GM18517 (cell line): Measurements from ENCODE around the gene SPNS3.

ENCODE experiments used
- ATAC-seq: cut with Tn5 transposase; IDR thresholded peaks from one replicate; pipeline ENCODE4 v1.9.1; 2021; ENCODE audit warnings: mild to moderate bottlenecking, moderate library complexity; ENCODE audit not compliant: unreplicated experiment

The SPNS3 gene

DNA sequence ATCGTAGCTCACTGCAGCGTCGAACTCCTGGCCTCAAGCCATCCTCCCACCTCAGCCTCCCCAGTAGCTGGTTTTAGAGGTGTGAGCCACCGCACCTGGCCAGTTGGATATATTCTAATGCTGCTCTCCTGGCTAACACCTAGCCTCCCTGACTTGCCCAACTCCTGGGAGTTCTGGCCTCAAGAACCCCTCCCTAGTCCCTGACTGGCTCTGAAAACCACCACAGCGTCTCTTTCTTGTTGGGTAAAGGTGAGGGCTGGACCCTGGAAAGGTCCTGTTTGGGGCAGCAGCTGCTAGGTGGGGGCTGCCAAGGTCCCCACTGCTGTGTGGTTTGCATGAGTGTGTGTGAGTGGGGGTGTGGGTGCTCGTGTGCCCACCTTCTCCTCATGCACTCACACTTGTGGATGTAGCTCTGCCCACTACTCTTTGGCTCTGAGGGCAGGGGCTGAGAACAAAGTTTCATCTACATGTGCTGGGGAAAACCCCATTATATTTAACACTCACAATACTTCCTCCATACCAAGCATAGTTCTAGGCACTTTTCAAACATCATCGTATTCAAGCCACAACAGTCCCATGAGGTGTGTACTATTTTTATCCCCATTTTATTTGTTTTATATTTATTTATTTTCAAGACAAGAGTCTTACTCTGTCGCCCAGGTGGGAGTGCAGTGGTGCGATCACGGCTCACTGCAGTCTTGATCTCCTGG is 7.1 kb upstream of the SPNS3 start:
- ATAC-seq = no peak

GRCh38 chr17:4427505-4427904 is 6.2 kb upstream of the SPNS3 start:
- no peak for ATAC-seq

DNA sequence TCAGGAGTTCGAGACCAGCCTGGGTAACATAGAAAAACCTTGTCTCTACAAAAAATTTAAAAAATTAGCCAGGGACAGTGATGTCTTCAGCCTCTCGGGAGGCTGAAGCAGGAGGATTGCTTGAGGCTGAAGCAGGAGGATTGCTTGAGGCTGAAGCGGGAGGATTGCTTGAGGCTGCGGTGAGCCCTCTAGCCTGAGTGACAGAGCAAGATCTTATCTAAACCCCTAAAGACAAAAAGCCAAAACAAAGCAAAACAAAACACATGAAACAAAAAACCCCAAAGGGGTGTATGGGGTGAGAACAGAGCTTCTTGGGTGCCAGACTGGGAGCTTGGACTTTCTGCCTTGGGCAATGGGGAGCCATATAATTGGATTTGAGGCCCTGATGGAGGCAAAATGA is 2.6 kb downstream of the SPNS3 start:
- no peak for ATAC-seq

- ATAC-seq = no peak
These were observed 3.1 kb downstream of the SPNS3 start for GRCh38 chr17:4436846-4437245.

GRCh38 chr17:4438162-4438944 is 4.6 kb downstream of the SPNS3 start:
- no peak for ATAC-seq

DNA sequence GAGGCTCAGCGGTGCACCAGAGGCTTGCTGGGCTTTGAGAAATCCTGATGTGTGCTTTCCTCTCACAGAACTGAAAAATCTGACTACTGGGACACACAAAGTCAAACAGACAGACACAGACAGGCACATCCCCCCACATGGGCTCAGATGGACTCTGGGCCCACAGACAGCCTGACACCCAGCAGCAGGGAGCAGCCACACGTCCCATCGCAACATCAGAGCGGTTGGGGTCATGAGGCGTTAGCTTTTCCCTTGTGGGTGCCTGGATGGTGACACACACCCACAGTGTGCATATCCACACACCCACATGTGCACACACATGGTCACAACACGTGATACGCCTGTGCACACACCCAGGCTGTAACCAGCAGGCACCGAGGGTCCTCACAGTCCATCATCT is 6.3 kb downstream of the SPNS3 start:
- no peak for ATAC-seq

DNA sequence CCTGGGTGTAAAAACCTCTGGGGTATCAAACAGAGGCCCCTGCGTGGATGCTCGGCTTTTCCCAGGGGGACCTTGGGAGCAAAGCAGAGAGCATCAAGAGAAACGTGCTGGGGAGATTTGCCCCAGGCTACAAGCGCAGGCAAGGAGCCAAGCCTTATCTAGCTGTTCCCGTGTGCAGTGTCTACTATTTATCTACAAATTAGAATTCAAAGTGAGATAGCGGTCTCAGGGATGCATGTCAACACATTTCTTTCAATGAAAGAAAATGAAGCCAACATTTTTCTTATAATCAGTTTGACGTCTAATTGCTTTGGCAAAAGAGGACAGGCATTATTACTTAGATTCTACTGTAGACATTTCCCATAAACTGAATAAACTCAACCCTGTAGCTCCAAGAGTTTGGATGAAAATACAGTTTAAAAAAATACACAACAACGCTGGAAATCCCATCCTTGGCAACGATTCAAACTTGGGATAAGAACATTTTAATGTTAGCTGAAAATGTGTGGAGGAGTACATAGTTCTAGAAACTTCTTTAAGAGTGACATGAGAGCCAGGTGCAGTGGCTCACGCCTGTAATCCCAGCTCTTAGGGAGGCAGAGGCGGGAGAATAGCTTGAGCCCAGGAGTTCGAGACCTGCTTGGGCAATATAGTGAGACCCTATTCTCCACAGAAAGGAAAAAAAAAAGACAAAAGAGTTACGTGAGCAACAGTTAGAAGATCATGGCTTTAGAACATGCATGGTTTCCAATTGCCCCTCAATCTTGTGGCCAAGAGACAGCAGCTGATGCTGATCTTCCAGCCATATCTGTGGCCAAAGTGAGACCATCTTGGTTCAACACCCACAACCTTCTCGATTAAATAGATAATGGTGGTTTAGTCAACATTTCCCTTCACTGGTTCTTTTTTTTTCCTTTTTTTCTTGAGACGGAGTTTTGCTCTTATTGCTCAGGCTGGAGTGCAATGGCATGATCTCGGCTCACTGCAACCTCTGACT is 7.2 kb downstream of the SPNS3 start:
- no peak for ATAC-seq

- ATAC-seq = no peak
These were observed 8.8 kb downstream of the SPNS3 start for GRCh38 chr17:4442582-4442981.

DNA sequence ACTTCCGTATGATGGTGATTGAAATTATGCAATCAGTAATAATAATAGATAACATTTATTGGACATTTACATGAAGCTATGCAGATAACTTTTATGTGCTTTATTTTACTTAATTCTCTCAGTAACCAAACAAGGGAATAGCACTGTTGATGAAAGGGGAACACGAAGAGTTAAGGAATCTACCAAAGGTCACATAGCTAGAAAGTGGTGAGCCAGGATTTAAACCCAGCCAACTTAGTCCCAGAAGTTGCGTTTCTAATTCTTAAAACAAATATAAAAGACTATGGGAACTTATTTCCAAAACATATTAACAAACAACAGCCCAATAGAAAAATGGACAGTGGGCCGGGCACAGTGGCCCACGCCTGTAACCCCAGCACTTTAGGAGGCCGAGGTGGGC is 9.7 kb downstream of the SPNS3 start:
- ATAC-seq = no peak

GRCh38 chr17:4444782-4445473 is 11.2 kb downstream of the SPNS3 start:
- ATAC-seq = no peak

GRCh38 chr17:4445731-4446130 is 12.0 kb downstream of the SPNS3 start:
- ATAC-seq = no peak

GRCh38 chr17:4446326-4447071 is 12.8 kb downstream of the SPNS3 start:
- ATAC-seq = no peak

DNA sequence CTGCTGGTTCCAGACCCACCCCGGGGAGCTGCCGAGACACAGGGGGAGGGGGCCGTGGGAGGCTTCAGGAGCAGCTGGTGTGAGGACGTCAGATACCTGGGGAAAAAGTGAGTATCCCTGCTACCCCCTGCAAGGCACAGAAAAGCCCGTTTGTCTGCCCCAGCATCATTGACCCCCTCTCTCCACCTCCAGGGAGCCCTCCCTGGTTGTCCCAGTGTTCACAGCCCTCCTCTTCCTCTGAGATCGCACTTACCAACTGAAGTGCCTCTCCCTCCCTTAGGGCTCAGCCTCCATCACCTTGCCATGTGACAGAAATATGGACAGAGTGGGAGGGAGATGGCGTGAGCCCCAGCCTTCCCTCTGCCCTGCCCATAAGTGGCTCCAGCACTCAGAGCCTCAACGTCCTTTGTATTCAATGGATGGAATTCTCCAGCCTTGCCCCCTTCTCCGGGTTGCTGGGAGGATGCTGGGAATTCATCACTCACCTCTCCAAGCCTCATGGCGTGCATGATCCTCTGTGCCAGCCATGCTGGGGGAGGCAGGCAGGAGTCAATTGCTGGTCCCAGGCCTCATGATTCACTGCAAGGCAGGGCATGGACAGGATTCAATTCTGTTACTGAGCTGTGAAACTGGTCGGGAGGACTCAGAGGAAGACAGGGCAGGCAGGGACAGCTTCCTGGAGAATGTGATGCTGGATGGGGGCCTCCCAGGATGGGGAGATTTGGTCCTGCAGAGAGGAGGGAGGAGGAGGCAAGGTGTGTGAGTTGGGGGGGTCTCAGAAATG is 14.6 kb downstream of the SPNS3 start:
- no peak for ATAC-seq

GRCh38 chr17:4449736-4450135 is 16.0 kb downstream of the SPNS3 start:
- ATAC-seq = no peak

DNA sequence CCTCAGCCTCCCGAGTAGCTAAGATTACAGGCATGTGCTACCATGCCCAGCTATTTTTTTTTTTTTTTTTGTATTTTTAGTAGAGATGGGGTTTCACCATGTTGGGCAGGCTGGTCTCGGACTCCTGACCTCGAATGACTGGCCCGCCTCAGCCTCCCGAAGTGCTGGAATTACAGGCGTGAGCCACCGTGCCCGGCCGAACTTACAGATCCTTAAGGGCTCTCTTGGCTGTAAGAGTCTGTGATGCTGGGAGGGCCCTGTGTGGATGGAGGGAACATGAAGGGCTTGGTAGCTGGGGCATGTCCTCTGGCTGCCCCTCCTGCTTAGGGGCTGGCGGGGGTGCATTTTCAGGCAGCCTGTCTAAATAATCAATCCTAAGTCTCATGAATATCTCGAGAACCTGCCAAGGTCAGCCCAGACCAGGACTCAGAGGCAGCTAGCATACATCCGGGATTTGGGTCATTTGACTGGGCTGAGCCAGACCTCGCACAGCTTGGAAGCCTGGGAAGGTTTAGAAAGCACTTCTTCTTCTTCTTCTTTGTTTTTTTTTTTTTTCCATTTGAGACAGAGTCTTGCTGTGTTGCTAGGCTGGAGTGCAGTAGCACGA is 17.1 kb downstream of the SPNS3 start:
- ATAC-seq = no peak

DNA sequence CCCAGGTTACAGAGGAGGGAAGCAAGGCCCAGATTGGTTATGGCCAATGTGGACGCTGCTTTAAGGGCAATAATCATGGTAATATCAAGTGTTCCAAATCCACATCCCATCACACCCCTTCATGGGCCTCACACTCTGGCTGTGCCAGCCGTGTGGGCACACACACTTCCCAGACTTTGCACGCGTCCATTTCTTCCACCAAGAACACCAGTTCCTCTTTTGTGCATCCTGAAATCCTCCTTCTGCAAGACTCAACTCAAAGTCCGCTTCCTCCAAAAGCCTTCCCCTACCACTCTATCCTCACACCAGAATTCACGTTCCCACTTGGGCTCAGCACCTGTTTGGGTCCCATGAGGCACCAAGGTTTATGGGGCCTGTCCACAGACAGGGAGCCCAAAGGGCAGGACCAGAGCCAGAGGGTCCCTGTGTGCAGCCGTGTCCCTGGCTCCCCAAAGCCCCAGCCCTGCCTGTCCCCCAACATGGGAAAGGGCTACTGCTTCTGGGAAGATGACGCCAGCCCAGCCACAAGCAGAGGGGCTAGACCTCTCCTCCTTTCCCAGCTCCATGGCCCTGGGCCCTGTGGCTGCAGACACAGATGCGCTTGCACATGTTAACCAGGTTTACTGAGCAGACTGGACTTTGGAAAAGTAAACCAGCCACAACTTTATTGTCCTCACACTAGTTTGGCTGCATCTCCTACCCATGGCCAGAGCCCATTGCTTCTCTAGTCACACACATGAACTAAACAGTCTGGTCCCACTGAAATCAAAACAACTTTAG is 20.3 kb downstream of the SPNS3 start:
- ATAC-seq = no peak

DNA sequence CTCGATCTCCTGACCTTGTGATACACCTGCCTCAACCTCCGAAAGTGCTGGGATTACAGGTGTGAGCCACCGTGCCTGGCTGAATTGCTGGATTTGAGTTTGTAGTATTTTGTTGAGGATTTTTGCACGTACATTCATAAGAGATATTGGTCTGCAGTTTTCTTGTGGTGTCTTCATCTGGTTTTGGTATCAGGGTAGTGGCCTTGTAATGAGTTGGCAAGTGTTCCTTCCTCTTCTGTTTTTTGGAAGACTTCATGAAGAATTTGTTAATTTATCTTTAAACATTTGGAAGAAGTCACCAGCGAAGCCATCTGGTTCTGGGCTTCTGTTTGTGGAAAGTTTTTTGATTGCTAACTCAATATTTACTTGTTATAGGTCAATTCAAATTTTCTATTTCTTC is 26.9 kb downstream of the SPNS3 start:
- ATAC-seq = no peak
